SK-N-SH (cell line): ENCODE data around the gene NBEAL1. TPM values are rescaled to one million over a fixed set of nuclear protein-coding genes. Genes with fewer than 3 reads are reported as not detected.
A peak's percentile ranks its signal among the peaks of the same experiment; 100 is the strongest.
"Not testable (repeated sequence)": the region's sequence is repeated elsewhere in the genome, so short reads cannot be mapped to it uniquely, and the experiment has no call there.

Experiments
- CTCF ChIA-PET: fragments of 300-600, 350-600 bp; formaldehyde crosslinking; extraction: SDS; loops from one replicate; lab custom pipeline; 2021; lab: Yijun Ruan, JAX
- POLR2A ChIA-PET: fragments of 350-600 bp; sonication (Branson Sonifier 250); formaldehyde crosslinking; extraction: SDS; loops from one replicate; lab custom pipeline; 2020; ENCODE audit warnings: antibody characterized with exemption, inconsistent platforms; lab: Yijun Ruan, JAX
- DNase-seq: peaks from one replicate; pipeline ENCODE4 v3.0.0; 2012
- H2AFZ ChIP-seq: fragments of 200-600 bp; sonication (generic); 2 replicates; pipeline ENCODE4 v1.8.1; 2016; ENCODE audit warnings: antibody characterized with exemption, mild to moderate bottlenecking, low read depth
- H3F3A ChIP-seq: fragments of 200-600 bp; sonication (generic); replicated peaks from 2 replicates; pipeline ENCODE3; 2016; ENCODE audit warnings: antibody characterized with exemption, mild to moderate bottlenecking; ENCODE audit not compliant: insufficient read depth
- H3K27ac ChIP-seq, 2 experiments: fragments of 200-500 bp in 1 of 2; fragments of 200-600 bp in 1 of 2; sonication (Bioruptor generic) in 1 of 2; sonication (generic), shearing (Covaris generic) in 1 of 2; 2 replicates each; pipeline versions ENCODE4 v1.5.1 to v1.6.1; 2014 to 2016; ENCODE audit warnings: low read depth in 2 of 2, inconsistent platforms in 1 of 2, low read length in 1 of 2, mild to moderate bottlenecking in 1 of 2, mixed read lengths in 1 of 2
- H3K27me3 ChIP-seq: fragments of 200-600 bp; sonication (generic), shearing (Covaris generic); 2 replicates; pipeline ENCODE4 v1.6.1; 2016; ENCODE audit warnings: mixed run types; ENCODE audit not compliant: insufficient read depth
- H3K36me3 ChIP-seq, 2 experiments: fragments of 200-500 bp in 1 of 2; fragments of 200-600 bp in 1 of 2; sonication (Bioruptor generic) in 1 of 2; sonication (generic) in 1 of 2; replicated peaks in 1 of 2; 2 replicates each; pipeline versions ENCODE3 to v1.5.1; 2014 to 2016; ENCODE audit warnings: low read length in 1 of 2, mild to moderate bottlenecking in 1 of 2; ENCODE audit not compliant: insufficient read depth in 2 of 2, control insufficient read depth in 1 of 2
- H3K4me1 ChIP-seq, 2 experiments: fragments of 200-500 bp in 1 of 2; fragments of 200-600 bp in 1 of 2; sonication (Bioruptor generic) in 1 of 2; sonication (generic), shearing (Covaris generic) in 1 of 2; 2 replicates each; pipeline versions ENCODE4 v1.5.1 to v1.6.1; 2014 to 2016; ENCODE audit warnings: low read depth in 1 of 2, low read length in 1 of 2, mixed run types in 1 of 2; ENCODE audit not compliant: insufficient read depth in 2 of 2, control insufficient read depth in 1 of 2
- H3K4me2 ChIP-seq: fragments of 200-600 bp; sonication (generic), shearing (Covaris generic); 2 replicates; pipeline ENCODE4 v1.6.1; 2017; ENCODE audit warnings: mixed run types
- H3K4me3 ChIP-seq, 2 experiments: fragments of 200-500 bp in 1 of 2; fragments of 200-600 bp in 1 of 2; sonication (Bioruptor generic) in 1 of 2; sonication (generic), shearing (Covaris generic) in 1 of 2; 2 replicates each; pipeline versions ENCODE4 v1.5.1 to v1.8.1; 2014 to 2016; ENCODE audit warnings: low read depth in 2 of 2, inconsistent platforms in 1 of 2, low read length in 1 of 2, mild to moderate bottlenecking in 1 of 2, mixed read lengths in 1 of 2, moderate library complexity in 1 of 2
- H3K79me2 ChIP-seq: fragments of 200-600 bp; sonication (generic); 2 replicates; pipeline ENCODE4 v1.8.1; 2017; ENCODE audit warnings: mild to moderate bottlenecking; ENCODE audit not compliant: insufficient read depth
- H3K9ac ChIP-seq: fragments of 200-600 bp; sonication (generic); 2 replicates; pipeline ENCODE4 v1.6.1; 2017; ENCODE audit warnings: mixed run types
- H3K9me2 ChIP-seq: fragments of 200-600 bp; sonication (generic); 2 replicates; pipeline ENCODE4 v1.6.1; 2017; ENCODE audit warnings: mixed run types
- H3K9me3 ChIP-seq: fragments of 200-600 bp; sonication (generic); 2 replicates; pipeline ENCODE4 v1.6.1; 2017; ENCODE audit warnings: mixed run types, mild to moderate bottlenecking, moderate library complexity
- H4K20me1 ChIP-seq: fragments of 200-600 bp; sonication (generic); 2 replicates; pipeline ENCODE4 v1.6.1; 2017; ENCODE audit warnings: mild to moderate bottlenecking, mixed run types; ENCODE audit not compliant: insufficient read depth
- CHD2 ChIP-seq: fragments of 150-350 bp; IDR thresholded peaks from 2 replicates; pipeline ENCODE4 v1.6.1; 2018; ENCODE audit warnings: low read length; ENCODE audit not compliant: partially characterized antibody
- ELF1 ChIP-seq: IDR thresholded peaks from 2 replicates; pipeline ENCODE4 v1.4.0; 2012
- FOSL2 ChIP-seq: IDR thresholded peaks from 2 replicates; pipeline ENCODE4 v1.4.0; 2012; ENCODE audit warnings: low read depth, mild to moderate bottlenecking, moderate library complexity, borderline replicate concordance
- FOXJ3 ChIP-seq: sonication (generic); formaldehyde crosslinking; IDR thresholded peaks from 2 replicates; pipeline ENCODE4 v1.5.1; 2020; ENCODE audit warnings: mild to moderate bottlenecking, missing genetic modification reagents
- FOXM1 ChIP-seq: IDR thresholded peaks from 2 replicates; pipeline ENCODE4 v1.4.0; 2012; ENCODE audit warnings: low read depth, mild to moderate bottlenecking
- GABPA ChIP-seq: IDR thresholded peaks from 2 replicates; pipeline ENCODE4 v1.4.0; 2012; ENCODE audit warnings: low read depth, mild to moderate bottlenecking
- GATA2 ChIP-seq: sonication (generic); formaldehyde crosslinking; IDR thresholded peaks from 2 replicates; pipeline ENCODE4 v1.5.0; 2020; ENCODE audit warnings: mild to moderate bottlenecking, missing genetic modification reagents
- JUND ChIP-seq: IDR thresholded peaks from 2 replicates; pipeline ENCODE4 v1.4.0; 2012
- MEF2A ChIP-seq: IDR thresholded peaks from 2 replicates; pipeline ENCODE4 v1.4.0; 2012; ENCODE audit warnings: low read depth, borderline replicate concordance
- NRF1 ChIP-seq: IDR thresholded peaks from 2 replicates; pipeline ENCODE4 v1.6.1; 2012; ENCODE audit warnings: low read depth, mild to moderate bottlenecking, low read length
- RFX5 ChIP-seq: IDR thresholded peaks from 2 replicates; pipeline ENCODE4 v1.6.1; 2012; ENCODE audit warnings: mild to moderate bottlenecking, improper control_type of control experiment, low read length
- SIN3A ChIP-seq: IDR thresholded peaks from 2 replicates; pipeline ENCODE4 v1.6.1; 2012; ENCODE audit warnings: low read depth, mild to moderate bottlenecking, low read length, moderate library complexity, borderline replicate concordance
- ZBTB33 ChIP-seq: IDR thresholded peaks from 2 replicates; pipeline ENCODE4 v1.4.0; 2012; ENCODE audit warnings: low read depth, borderline replicate concordance
- WGBS: methylation state at CpG from one replicate; pipeline ENCODE4 v1.1.6; 2017; ENCODE audit warnings: low lambda C conversion rate; 5-methylcytosine and 5-hydroxymethylcytosine counted together
- polyA plus RNA-seq, 3 experiments: library from polyadenylated mRNA; depleted of rRNA; stranded (reverse); fragments of >200 nt; gene quantifications; 2 replicates each; pipeline ENCODE4 v1.2.3, GENCODE V29; 2012
- TF ChIP-seq, protein P1 (sequence below): IDR thresholded peaks from 2 replicates; pipeline ENCODE4 v1.4.0; 2012; ENCODE audit warnings: low read depth, borderline replicate concordance
- TF ChIP-seq, protein P2 (sequence below): fragments of 200-600 bp; sonication (generic); IDR thresholded peaks from 2 replicates; pipeline ENCODE4 v1.6.1; 2017; ENCODE audit warnings: antibody characterized with exemption, mild to moderate bottlenecking, moderate library complexity

The NBEAL1 gene
- polyA plus RNA-seq, 1 of the 3 experiments (the other 2 are of a cell fraction) = 3.3 TPM

DNA sequence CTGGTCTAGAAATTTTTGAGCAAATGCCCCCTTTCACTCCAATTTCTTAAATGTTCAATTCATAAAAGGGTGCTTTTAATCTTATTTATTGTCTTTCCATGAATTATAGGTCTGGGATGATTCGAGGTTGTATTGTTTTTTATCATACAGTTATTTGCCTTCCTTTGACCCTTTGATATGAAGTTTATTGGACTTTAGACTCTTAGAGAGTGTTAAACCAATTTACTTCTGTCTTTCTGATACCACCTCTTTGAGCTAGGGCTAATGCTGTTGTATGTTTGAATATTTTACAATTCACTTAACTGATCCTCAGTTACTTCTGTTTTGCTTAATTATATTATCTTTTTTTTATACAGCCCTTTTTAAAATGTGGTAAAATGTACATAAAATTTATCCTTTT is 134.5 kb downstream of the NBEAL1 start:
- Histone ChIP-seq H3K4me3 (no peak overlapping the region), H3K79me2 (no peaks in the 10 kb centered on the region; the same call in 1 of the 2 replicates), H3F3A (peaks cover 7% of the 10 kb centered on the region), H3K9me3 (no peaks in the 10 kb centered on the region), H4K20me1 (no peaks in the 10 kb centered on the region), H3K9me2 (no peaks in the 10 kb centered on the region), H3K4me2 (no peak overlapping the region), H3K4me1 (no peaks in the 10 kb centered on the region; a peak in 1 of 4 replicates), H3K36me3 (peaks cover 20 to 65% of the 10 kb centered on the region in 2 experiments), H3K27me3 (no peaks in the 10 kb centered on the region), H2AFZ (no peak overlapping the region), H3K27ac (no peak overlapping the region), H3K9ac (no peak overlapping the region)
- WGBS = 62% methylated on average over 1 of the region's 1 CpG
- CTCF ChIA-PET = no interaction called here
- no peak for DNase-seq
- no peak for TF ChIP-seq NRF1
- TF ChIP-seq FOXJ3 = no peak
- no peak for TF ChIP-seq FOSL2
- no peak for TF ChIP-seq JUND
- TF ChIP-seq, protein P1, sequence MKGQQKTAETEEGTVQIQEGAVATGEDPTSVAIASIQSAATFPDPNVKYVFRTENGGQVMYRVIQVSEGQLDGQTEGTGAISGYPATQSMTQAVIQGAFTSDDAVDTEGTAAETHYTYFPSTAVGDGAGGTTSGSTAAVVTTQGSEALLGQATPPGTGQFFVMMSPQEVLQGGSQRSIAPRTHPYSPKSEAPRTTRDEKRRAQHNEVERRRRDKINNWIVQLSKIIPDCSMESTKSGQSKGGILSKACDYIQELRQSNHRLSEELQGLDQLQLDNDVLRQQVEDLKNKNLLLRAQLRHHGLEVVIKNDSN = no peak
- no peak for TF ChIP-seq GATA2 (CRISPR knock-in tag)
- TF ChIP-seq ELF1 = no peak
- TF ChIP-seq MEF2A = no peak
- no peak for TF ChIP-seq SIN3A
- TF ChIP-seq FOXM1 = no peak
- TF ChIP-seq GABPA = no peak
- TF ChIP-seq CHD2 = no peak
- TF ChIP-seq RFX5 = no peak
- POLR2A ChIA-PET = no interaction called here

DNA sequence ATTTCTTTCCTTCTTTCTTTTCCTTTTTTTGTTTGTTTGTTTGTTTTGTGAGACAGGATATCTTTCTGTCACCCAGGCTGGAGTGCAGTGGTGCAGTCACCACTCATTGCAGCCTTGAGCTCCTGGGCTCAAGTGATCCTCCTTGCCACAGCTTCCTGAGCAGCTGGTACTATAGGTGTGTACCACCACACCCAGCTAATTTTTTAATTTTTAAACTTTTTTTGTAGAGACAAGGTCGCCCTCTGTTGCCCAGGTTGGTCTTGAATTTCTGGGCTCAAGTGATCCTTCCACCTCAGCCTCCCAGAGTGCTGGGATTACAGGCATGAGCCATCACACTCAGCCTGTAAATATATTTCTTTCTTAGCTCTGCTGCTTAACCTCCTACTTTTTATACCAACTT is 140.7 kb downstream of the NBEAL1 start:
- DNase-seq = no peak
- no peaks in the 10 kb centered on the region for H3K9me3 ChIP-seq
- H3K79me2 ChIP-seq = no peaks in the 10 kb centered on the region; the same call in 1 of the 2 replicates
- no peak for TF ChIP-seq ZBTB33
- TF ChIP-seq, protein P2, sequence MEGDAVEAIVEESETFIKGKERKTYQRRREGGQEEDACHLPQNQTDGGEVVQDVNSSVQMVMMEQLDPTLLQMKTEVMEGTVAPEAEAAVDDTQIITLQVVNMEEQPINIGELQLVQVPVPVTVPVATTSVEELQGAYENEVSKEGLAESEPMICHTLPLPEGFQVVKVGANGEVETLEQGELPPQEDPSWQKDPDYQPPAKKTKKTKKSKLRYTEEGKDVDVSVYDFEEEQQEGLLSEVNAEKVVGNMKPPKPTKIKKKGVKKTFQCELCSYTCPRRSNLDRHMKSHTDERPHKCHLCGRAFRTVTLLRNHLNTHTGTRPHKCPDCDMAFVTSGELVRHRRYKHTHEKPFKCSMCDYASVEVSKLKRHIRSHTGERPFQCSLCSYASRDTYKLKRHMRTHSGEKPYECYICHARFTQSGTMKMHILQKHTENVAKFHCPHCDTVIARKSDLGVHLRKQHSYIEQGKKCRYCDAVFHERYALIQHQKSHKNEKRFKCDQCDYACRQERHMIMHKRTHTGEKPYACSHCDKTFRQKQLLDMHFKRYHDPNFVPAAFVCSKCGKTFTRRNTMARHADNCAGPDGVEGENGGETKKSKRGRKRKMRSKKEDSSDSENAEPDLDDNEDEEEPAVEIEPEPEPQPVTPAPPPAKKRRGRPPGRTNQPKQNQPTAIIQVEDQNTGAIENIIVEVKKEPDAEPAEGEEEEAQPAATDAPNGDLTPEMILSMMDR = peak; percentile 18; the same call in 1 of the 2 replicates
- H3K36me3 ChIP-seq = peaks cover 0 to 36% of the 10 kb centered on the region in 2 experiments
- no peak overlapping the region for H3K4me3 ChIP-seq
- H3K4me1 ChIP-seq = no peaks in the 10 kb centered on the region
- H3K27ac ChIP-seq = no peak overlapping the region
- H3K9me2 ChIP-seq = no peaks in the 10 kb centered on the region
- H3K4me2 ChIP-seq = no peak overlapping the region
- no peaks in the 10 kb centered on the region for H3K27me3 ChIP-seq
- 63% methylated on average over 1 of the region's 1 CpG for WGBS
- POLR2A ChIA-PET = no interaction called here
- no peak overlapping the region for H2AFZ ChIP-seq
- no peaks in the 10 kb centered on the region for H4K20me1 ChIP-seq
- H3K9ac ChIP-seq = no peak overlapping the region
- no peaks in the 10 kb centered on the region for H3F3A ChIP-seq
- CTCF ChIA-PET = interaction anchor here (1.1 to 1.3 kb wide), 2 partner anchors 12 to 24 kb away, joined by 3 read pairs; no protein-coding TSS in a partner anchor

- H3K9me3 ChIP-seq, H3K4me1 ChIP-seq, H3K79me2 ChIP-seq, H2AFZ ChIP-seq, DNase-seq, H3K4me2 ChIP-seq, H3K9me2 ChIP-seq, H3F3A ChIP-seq, H3K27me3 ChIP-seq, H3K4me3 ChIP-seq, H4K20me1 ChIP-seq, POLR2A ChIA-PET, H3K9ac ChIP-seq, H3K27ac ChIP-seq: not testable (repeated sequence)
- WGBS = 95% methylated on average over 5 of the region's 5 CpGs
- CTCF ChIA-PET = interaction anchor here (1.7 kb wide), 1 partner anchor 13 kb away, joined by 5 read pairs; no protein-coding TSS in a partner anchor
- H3K36me3 ChIP-seq = peaks cover 8 to 39% of the 10 kb centered on the region in 2 experiments
These were observed 148.0 kb downstream of the NBEAL1 start for GRCh38 chr2:203162722-203163121.
